ENCODE data around the gene DIRAS1.
"Not testable (repeated sequence)": the region's sequence is repeated elsewhere in the genome, so short reads cannot be mapped to it uniquely, and the experiment has no call there.

The DIRAS1 gene

DNA sequence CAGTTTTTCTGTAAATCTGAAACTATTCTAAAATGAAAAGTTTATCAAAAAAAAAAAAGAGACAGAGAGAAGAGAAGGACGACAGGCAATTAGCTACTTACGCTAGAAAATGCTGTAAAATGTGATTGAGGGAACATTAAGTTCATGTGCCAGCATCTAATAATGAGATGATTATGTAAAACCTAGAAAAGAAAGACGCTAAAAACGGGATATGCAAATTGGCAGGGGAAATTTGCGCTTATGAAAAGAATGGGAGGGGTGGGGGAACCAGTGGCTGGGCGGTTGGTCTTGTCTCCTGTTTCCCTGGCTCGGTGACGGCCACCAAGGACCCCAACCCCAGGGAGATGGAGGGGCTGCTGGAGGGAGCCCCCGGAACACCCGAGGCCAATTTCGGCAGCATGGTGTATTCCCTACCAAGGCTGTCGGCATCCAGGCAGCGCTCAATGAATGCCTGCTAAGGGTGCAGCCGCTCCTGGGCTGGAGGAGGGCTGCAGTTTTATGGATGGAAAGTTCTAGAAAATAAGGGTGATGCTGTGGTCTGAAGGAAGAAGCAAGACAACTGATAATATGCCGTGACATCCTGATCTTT lies 52.9 kb downstream of the DIRAS1 start:
- DNase-seq, result no peak

DNA sequence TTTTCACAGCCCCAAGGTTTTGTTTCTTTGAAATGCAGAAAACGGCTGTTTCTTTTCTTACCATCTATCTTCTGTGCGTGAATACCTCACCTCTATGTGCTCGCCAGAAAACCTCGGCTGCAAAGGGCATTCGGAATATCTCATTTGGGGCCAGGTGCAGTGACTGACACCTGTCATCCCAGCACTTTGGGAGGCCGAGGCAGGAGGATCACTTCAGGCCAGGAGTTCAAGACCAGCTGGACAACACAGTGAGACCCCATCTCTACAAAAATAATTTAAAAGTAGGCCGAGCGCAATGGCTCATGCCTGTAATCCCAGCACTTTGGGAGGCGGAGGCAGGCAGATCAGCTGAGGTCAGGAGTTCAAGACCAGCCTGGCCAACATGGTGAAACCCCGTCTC lies 53.8 kb downstream of the DIRAS1 start:
- DNase-seq, result not testable (repeated sequence)

DNA sequence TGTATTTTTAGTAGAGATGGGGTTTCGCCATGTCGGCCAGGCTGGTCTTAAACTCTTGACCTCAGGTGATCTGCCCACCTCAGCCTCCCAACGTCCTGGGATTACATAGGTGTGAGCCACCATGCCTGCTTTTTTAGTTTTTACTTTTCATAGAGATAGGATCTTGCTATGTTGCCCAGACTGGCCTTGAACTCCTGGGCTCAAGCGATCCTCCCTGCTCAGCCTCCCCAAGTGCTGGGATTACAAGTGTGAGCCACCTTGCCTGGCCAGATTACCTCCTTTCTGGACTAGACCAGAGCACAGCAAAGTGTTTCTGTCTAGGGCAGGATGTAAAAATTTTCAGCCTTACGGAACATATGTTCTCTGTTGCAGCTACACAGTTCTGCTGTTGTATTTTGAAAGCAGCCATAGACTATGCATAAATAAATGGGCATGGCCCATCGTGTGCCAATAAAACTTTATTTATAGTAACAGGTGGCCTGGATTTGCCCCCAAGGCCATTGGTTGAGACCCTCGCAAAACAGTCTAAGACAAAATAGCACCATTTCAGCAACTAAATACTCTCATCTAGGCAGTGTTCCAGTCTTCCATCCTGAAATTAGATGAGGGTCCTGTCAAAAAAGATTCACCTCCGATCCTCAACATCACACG lies 54.7 kb downstream of the DIRAS1 start:
- DNase-seq, result no peak

DNA sequence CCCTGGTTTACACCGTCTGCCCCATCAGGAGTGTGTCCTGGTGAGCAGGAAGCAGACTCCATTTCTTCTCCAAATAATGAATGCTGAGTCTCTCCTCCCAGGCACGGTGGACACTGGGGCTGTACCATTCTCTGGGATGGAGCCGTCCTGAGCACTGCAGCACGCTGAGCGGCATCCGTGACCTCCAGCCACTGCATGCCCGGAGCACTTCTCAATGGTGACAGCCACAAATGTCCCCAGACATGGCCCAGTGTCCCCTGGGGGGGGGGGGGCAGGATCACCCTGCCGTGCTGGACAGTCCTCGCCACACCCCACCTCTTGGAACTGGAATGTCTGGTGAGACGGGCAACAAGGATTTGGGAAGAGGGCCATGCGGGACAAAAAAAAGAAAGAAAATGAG lies 56.1 kb downstream of the DIRAS1 start:
- no peak for DNase-seq

Data from CD4-positive, alpha-beta T cell treated with Interleukin-12 subunit alpha and Interleukin-12 subunit beta, for 1 hour (primary cell).